HG03457 (cell line): ENCODE data around the gene ZDHHC13.

Source experiments
- ATAC-seq: cut with Tn5 transposase; IDR thresholded peaks from one replicate; pipeline ENCODE4 v1.9.1; 2021; ENCODE audit warnings: moderate number of reproducible peaks; ENCODE audit not compliant: unreplicated experiment

Gene ZDHHC13

GRCh38 chr11:19116971-19117759 lies at the start of gene ZDHHC13:
TSS of gene ZDHHC13 (plus strand) at chr11:19117168. CDS start at chr11:19117250, 82 bp downstream.
- ATAC-seq: peak; percentile 100

GRCh38 chr11:19071255-19071654 lies 45.7 kb upstream of the ZDHHC13 start:
- ATAC-seq: peak; percentile 79

GRCh38 chr11:19072464-19072863 lies 44.5 kb upstream of the ZDHHC13 start:
- ATAC-seq: no peak

GRCh38 chr11:19073454-19074415 lies 43.2 kb upstream of the ZDHHC13 start:
- no peak for ATAC-seq

- ATAC-seq: no peak
These were observed 41.3 kb upstream of the ZDHHC13 start for GRCh38 chr11:19075636-19076035.

GRCh38 chr11:19076744-19077589 lies 40.0 kb upstream of the ZDHHC13 start:
- ATAC-seq: no peak

GRCh38 chr11:19077965-19078364 lies 39.0 kb upstream of the ZDHHC13 start:
- ATAC-seq: no peak

- ATAC-seq: no peak
These were observed 37.1 kb upstream of the ZDHHC13 start for GRCh38 chr11:19079643-19080440.

GRCh38 chr11:19080579-19080993 lies 36.4 kb upstream of the ZDHHC13 start:
- ATAC-seq: no peak

- ATAC-seq: no peak
These were observed 33.8 kb upstream of the ZDHHC13 start for GRCh38 chr11:19083166-19083565.

- ATAC-seq: no peak
These were observed 32.2 kb upstream of the ZDHHC13 start for GRCh38 chr11:19084661-19085315.

- no peak for ATAC-seq
These were observed 29.3 kb upstream of the ZDHHC13 start for GRCh38 chr11:19087658-19088057.

- ATAC-seq: no peak
These were observed 28.2 kb upstream of the ZDHHC13 start for GRCh38 chr11:19088791-19089190.

- ATAC-seq: no peak
These were observed 27.5 kb upstream of the ZDHHC13 start for GRCh38 chr11:19089421-19089820.

GRCh38 chr11:19091366-19091765 lies 25.6 kb upstream of the ZDHHC13 start:
- ATAC-seq: no peak

GRCh38 chr11:19092342-19092741 lies 24.6 kb upstream of the ZDHHC13 start:
- ATAC-seq: no peak

GRCh38 chr11:19092850-19093249 lies 24.1 kb upstream of the ZDHHC13 start:
- ATAC-seq: no peak

GRCh38 chr11:19093976-19094375 lies 23.0 kb upstream of the ZDHHC13 start:
- no peak for ATAC-seq

- ATAC-seq: no peak
These were observed 22.1 kb upstream of the ZDHHC13 start for GRCh38 chr11:19094859-19095258.
